GM15510 (cell line): Measurements from ENCODE around the gene MRPL48.

ENCODE experiments used
- POLR2A ChIP-seq: IDR thresholded peaks from 3 replicates; pipeline ENCODE4 v1.6.1; 2011; ENCODE audit warnings: borderline replicate concordance; ENCODE audit not compliant: insufficient read length; ENCODE audit errors: extremely low read depth

MRPL48 gene

GRCh38 chr11:73866586-73866996, 78.9 kb downstream of the MRPL48 start:
- no peak for TF ChIP-seq POLR2A

DNA sequence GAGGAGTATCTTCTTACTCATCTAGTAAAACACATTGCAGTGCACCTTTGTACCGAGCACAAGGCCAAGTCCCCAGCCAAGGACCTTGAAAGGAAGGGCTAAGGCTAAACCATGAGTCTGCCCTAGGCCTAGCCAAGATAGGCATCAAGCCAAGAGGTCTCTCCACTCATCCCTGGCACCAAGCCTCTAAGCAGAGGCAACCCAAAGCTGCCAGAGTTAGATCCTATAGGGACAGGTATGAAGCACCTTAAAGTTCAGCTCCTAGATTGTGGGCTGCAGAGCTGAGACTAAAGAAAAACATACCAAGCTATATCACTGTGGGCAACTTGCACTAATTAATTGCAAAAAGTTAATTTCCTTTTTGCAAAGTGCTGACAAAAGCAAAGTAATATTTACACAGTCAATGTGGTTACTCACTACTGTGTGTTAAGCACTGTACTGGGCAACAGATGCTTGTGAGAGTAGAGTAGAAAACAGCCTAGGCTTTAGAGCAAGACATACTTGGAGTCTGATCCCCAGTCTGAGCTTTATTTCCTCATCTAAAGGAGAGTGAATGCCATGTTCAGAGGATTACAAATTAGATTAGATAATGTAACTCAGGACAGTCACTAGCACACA, 81.8 kb downstream of the MRPL48 start:
- no peak for TF ChIP-seq POLR2A

DNA sequence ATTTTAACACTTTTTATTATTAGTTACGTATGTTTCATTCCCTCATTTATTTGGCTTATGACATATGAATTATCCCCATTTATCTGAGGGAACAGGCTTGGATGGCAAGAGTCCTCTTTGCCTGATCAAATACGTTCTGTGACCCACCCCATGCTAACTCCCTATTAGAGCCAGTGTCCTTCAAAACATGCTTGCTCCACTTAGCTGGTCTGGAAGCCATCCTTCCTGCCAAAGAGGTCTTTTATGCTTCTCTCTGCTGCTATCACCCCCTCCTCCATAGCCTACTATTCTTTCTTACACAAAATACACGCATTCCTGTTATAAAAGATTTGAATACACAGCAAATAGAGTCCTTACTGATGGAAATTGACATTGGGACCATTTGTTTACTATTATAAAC, 82.6 kb downstream of the MRPL48 start:
- TF ChIP-seq POLR2A = no peak

GRCh38 chr11:73872749-73873357, 85.2 kb downstream of the MRPL48 start:
- TF ChIP-seq POLR2A = no peak

DNA sequence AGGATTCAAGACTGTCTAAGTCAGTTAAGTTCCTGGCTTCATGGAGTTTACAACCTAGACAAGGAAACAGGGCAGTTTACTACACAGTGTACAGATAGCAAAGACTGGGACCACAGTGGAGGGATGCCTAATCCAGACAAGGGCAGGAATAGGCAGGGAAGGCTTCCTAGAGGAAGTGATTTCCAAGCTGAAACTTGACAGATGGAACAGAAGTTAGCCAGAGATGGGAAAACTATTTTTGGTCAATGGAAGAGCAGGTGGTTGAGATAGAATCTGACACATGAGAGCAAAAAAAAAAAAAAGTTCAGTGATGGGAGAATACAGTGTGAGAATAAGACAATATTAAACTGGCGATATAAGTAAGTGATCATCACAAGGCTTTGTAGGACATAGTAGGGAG, 87.7 kb downstream of the MRPL48 start:
- TF ChIP-seq POLR2A = no peak

DNA sequence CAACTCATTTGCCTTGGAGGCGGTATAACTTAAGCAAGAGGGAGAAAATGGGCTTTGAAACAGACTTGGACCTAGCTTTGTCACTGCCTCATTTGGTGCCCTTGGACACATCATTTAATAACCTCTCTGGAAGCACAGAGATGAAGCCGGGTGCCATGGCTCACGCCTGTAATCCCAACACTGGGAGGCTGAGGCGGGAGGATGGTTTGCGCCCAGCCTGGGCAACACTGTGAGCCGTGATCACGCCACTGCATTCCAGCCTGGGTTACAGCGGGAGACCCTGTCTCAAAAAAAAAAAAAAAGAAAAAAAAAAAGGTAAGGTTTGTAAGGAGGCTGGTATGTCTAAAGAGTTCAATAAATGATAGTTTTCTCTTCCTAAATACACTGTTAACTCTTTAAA, 88.2 kb downstream of the MRPL48 start:
- TF ChIP-seq POLR2A = no peak

- peak; percentile 91 for TF ChIP-seq POLR2A
Measured at GRCh38 chr11:73876424-73877310, 89.0 kb downstream of the MRPL48 start, which contains the start of the genes COA4 and PAAF1. Gene COA4 (minus strand): TSS chr11:73876846. CDS start chr11:73873378, 3,468 bp downstream. Gene PAAF1 (plus strand): TSS chr11:73876999. CDS start chr11:73877022, 23 bp downstream.

- no peak for TF ChIP-seq POLR2A
Measured at GRCh38 chr11:73878771-73879170, 91.1 kb downstream of the MRPL48 start.

GRCh38 chr11:73883856-73884255, 96.2 kb downstream of the MRPL48 start:
- TF ChIP-seq POLR2A = no peak

DNA sequence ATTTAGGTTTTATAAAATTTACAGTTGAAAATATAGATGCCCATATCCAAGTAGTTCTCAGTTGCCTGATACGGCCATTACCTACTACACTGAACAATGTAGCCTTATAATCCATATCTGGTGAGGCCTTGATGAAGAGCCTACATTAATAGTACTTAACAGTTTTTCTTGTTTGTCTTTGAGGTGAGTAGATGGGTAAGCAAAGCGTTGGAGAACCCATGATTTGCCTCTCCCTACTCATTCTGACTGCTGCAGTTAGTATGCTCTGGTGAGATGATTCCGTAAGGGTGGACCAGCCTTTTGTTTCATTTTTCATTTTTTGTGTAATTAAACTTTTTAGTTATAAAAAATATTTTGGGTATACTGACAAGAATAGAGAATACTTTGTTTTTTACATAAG, 100.6 kb downstream of the MRPL48 start:
- no peak for TF ChIP-seq POLR2A

DNA sequence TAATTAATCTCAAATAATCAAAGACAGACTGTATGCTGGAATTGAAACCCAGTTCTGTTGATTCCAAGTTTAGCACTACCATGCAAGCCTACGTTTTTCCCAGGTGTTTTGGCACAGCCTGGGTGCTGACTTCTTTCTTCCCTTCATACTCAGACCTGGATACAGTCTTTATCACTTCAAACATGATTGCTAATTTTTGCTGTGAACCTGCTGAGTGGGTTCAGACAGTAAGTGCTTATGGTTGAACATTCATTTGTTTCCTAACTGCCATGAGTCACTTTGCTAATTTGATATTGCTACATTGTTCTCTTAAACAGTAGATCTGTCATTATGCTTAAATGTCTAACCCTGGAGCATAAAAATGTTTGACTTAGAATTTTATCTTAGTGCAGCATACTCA, 101.3 kb downstream of the MRPL48 start:
- no peak for TF ChIP-seq POLR2A

GRCh38 chr11:73889536-73889935, 101.9 kb downstream of the MRPL48 start:
- no peak for TF ChIP-seq POLR2A

DNA sequence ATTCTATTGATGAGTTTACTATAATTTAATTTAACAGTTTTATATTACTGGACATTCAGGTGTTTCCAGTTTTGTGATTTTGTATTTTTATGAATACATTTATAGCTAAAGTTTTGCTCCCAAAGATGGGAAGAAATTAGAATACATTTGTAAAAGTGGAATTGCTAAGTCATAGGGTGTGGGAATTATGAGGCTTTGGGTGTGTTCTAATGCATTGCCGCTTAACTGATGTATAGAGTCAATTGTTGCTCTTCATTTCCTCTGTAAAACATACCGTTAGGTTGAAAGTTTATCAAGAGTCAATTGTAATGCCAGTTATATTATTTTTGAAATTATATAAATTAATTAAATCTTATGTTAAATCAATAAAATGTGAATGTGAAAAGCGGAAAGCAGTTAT, 105.4 kb downstream of the MRPL48 start:
- no peak for TF ChIP-seq POLR2A

DNA sequence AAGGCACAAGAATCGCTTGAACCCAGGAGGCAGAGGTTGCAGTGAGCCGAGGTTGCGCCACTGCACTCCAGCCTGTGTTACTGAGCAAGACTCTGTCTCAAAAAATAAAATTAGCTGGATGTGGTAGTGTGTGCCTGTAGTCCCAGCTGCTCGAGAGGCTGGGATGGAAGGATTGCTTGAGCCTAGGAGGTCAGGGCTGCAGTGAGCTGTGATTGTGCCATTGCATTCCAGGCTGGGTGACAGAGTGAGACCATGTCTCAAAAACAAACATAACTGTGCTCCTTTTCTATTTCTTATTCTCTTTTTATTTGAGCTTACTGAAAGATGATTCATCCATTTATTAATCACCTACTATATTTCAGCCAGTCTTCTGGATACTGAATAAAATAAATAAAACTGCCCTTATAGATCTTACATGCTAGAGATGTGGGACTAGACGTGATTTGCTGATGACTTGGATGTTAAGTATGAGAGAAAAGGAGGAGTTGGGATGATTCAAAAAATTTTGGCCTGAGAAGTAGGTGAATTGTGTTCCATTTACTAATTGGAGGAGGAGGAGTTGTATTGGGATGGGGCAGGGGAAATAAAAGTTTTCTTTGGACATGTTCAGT, 107.2 kb downstream of the MRPL48 start:
- TF ChIP-seq POLR2A = no peak

GRCh38 chr11:73902303-73902702, 114.6 kb downstream of the MRPL48 start:
- no peak for TF ChIP-seq POLR2A

DNA sequence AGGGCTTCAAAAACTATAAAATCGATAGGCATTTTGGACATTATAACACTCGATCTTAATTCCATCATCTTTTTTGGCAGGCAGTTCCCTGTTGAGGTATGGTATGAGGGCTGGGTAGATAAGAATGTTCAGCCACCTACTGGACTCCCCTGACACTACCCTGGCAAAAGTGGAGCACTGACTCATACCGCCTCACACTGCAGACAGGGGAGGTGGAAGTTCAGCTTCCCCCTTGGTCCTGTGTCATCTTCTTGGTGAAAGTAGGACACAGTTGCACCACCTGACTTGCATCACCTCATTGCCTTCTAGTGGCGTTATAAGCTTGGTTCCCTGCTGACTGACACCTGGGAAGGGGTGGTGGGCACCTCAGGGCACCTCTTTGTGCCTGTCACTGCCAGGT, 119.5 kb downstream of the MRPL48 start:
- no peak for TF ChIP-seq POLR2A

DNA sequence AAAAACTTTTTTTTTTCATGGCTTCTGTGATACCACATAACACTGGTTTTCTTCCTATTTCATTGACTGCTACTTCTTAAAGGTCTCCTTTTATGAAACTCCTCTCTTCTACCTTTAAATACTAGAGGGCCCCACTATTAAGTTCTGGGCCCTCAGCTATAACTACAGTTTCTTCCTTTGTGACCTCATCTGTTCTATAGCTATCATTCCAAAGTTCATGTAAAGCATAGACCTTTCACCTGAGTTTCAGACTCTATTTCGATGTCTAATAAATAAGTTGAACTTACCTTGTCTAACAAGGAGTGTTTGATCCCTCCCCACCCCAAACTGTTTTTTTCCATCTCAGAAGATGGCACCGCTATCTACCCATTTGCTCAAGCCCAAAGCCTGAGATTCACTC, 124.4 kb downstream of the MRPL48 start:
- no peak for TF ChIP-seq POLR2A
